Stimulated activated CD8-positive, alpha-beta memory T cell treated with anti-CD3 and anti-CD28 coated beads, Interleukin-4, amount 100 ng/mL, for 1 hour (primary cell): ENCODE data around the gene SCAF4.
"Not testable (repeated sequence)": the region's sequence is repeated elsewhere in the genome, so short reads cannot be mapped to it uniquely, and the experiment has no call there.

Experiments
- DNase-seq, 2 donors: peaks; one replicate each; pipeline ENCODE4 v3.0.0-alpha.2; 2020; ENCODE audit warnings: low read depth in 2 of 2, low spot score in 1 of 2

The SCAF4 gene

GRCh38 chr21:31743712-31744111 is 11.8 kb upstream of the SCAF4 start:
- DNase-seq = no peak

GRCh38 chr21:31741116-31741515 is 9.2 kb upstream of the SCAF4 start:
- DNase-seq = no peak

DNA sequence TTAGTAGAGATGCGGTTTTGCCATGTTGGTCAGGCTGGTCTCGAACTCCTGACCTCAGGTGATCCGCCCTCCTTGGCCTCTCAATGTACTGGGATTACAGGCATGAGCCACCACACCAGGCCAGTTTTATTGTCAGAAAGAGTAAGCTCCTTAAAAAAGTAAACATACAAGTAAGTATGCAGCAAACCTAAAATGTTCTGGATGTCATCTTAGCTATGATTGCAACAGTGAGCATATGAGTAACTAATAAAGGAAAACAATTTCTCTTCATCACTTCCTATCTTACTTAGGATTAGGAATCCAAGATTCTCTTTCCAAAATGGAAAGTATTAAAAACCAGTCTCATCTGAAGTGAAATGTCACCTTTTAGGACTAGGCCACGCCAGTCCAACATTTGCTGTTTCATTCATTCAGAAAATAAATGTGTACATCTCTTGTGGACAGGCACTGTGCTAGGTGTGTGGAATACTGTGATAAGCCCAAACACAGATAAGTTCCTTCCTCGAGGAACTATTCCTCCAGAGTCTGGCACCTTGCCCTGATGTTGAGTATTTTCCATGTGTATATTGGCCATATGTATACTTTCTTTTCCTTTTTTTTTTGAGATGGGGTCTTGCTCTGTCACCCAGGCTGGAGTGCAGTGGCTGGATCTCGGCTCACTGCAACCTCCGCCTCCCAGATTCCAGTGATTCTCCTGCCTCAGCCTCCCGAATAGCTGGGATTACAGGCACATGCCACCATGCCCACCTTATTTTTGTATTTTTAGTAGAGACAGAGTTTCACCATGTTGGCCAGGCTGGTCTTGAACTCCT is 5.9 kb upstream of the SCAF4 start:
- not testable (repeated sequence) for DNase-seq

- DNase-seq = no peak
Measured at GRCh38 chr21:31735511-31735992, 3.6 kb upstream of the SCAF4 start.

DNA sequence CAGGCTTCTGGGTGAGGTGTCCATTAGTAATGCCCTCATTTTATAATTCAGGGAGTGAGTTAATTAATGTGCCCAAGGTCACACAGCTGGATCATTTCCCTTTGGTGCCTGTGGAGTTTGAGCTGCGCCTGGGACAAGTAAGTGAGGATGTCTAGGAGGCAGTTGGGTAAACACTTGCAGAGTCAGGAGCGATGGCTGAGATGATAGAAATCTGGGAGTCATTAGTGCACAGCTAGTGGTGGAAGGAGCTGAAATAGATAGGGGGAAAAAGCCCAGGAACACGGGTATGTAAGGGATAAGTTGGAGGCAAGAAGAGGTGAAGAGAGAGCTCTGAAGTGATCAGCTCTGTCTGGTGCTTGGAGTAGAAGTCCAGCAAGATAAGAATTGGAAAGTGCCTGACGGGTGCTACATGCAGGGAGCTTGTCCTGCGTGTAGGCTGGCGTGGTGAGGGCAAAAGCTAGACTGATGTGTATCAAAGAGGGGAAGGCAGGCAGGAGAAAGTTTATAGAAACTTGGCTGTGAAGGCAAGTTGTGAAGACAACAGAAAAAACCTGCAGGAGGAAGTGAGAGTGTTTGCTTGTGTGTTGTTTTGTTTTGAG is 1.7 kb upstream of the SCAF4 start:
- DNase-seq = no peak

DNA sequence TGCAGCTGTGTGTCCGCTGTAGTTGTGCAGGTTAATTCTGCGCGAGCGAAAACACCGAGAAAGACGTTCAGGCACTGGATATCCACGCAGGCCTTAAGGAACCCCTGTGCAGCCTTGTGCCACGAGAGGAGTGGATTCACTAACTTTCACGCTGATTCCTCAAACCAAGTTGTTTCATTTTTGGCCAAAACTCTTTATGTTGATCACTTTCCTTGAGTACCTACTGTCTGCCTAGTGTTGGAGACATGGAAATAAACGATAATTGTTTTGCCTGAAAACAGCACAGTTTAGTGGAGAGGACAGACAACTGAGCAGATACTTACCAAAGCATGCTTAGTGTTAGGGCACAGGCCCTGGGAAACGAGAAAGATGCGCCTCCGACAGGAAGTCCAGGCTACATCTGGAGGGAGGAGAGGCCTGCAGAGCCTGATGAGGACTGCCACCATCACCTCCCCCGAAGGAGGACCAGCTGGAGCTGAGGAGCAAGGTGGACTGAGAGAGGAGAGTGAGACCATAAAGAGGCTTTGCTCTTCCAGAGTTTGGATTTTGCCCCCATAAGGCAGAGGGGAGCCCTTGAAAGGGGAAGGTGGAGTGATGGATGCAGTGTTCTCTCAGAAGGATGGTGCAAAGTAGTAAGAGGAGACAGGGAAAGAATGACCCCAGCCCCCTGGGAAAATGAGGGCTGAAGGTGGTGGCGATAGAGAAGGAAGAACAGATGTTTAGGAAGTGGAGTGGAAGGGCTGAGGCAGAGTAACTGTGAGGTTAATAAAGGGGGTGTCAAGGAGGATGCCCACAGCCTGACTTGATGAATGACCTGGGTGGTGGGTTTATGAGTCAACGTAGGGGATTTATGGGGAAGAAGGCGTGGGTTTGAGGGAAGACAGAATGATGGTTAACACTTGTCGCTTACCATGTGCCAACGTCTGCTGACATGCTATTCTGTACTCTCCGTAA is 956 bp upstream of the SCAF4 start:
- no peak for DNase-seq

DNA sequence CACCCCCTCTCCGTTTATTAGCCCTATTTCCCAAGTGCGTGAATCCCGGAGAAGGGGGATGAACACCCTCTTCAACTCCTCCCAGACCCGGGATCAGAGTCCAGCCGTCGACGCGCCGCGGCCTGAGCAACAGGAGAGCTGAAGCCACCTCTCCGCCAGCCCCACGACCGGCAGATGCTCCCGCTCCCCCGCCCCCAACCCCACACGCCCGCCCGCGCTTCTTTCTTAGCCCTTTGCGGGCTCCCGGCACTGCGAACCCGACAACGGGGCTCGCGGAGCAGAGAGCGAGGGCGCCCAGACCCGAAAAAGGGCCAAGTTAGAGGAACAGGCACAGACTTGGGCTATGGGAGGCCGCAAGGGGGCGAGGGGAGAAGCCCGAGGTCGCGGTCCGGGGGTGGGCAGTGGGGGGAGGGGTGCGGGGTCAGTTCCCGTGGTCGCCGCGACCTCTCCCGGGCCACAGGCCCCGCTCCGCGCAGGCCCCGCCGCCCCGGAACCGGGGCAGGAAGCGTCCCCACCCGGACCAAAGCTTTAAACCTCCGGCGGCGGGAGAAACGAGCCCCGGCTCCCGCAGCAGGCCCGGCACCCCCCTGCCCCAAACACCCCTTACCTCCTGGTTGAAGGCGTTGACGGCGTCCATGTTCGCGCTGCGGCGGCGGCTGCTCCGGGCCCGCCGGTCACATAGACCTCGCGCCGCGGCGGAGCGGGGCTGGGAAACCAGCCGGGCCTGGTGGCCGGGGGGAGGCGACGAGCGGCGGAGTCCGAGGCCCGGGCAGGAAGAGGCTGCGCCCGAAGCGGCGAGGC is 662 bp downstream of the SCAF4 start:
- DNase-seq = peak in 1 of 2 donors; percentile 9

DNA sequence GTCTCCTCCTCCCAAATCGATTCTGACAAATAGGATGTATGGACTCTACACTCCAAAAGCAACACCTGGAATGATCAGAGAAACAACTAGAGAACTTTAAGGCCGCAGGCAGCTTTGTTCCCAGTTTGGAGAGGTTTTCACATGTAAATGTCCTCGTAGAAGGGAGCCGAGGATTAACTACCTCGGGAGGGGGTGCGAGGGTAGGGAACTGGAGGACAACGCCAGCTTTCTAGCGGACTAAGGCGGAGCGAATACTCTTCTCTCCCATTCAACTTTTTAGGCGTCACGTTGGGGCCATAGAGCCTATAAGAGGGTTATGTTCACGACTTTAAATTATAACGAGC is 1.2 kb downstream of the SCAF4 start:
- DNase-seq = no peak

GRCh38 chr21:31729622-31730343 is 2.1 kb downstream of the SCAF4 start:
- no peak for DNase-seq

DNA sequence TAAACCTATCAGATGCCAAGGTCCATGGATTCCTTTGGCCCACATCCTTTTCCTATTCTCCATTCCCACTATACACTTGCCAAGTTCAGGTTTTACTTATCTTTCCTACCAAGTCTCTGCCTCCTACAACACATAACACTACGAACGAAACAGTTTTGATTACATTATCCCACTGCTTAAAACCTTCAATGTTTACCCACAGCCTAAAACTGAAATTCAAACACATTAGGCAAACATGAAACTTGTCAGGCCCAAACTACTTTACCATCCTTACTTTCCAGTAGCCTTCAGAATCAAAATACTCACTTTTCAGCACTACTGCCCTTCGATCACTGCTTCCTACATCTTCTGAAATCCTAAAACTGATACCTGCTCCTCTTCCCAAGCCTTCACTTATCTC is 3.0 kb downstream of the SCAF4 start:
- DNase-seq = no peak

- no peak for DNase-seq
Measured at GRCh38 chr21:31728191-31728590, 3.7 kb downstream of the SCAF4 start.

DNA sequence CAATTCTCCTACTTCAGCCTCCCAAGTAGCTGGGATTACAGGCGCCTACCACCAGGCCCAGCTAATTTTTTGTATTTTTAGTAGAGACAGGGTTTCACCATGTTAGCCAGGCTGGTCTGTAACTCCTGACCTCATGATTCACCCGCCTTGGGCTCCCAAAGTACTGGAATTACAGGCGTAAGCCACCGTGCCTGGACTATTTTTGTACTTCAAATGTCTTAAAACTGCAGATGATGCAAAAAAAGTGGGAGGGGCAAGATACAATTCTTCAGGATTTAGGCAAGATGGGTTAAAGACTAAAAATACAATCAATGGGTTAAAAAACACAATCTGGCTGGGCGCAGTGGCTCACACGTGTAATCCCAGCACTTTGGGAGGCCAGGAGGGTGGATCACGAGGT is 4.7 kb downstream of the SCAF4 start:
- DNase-seq = no peak

- DNase-seq = no peak
Measured at GRCh38 chr21:31726407-31726806, 5.5 kb downstream of the SCAF4 start.

DNA sequence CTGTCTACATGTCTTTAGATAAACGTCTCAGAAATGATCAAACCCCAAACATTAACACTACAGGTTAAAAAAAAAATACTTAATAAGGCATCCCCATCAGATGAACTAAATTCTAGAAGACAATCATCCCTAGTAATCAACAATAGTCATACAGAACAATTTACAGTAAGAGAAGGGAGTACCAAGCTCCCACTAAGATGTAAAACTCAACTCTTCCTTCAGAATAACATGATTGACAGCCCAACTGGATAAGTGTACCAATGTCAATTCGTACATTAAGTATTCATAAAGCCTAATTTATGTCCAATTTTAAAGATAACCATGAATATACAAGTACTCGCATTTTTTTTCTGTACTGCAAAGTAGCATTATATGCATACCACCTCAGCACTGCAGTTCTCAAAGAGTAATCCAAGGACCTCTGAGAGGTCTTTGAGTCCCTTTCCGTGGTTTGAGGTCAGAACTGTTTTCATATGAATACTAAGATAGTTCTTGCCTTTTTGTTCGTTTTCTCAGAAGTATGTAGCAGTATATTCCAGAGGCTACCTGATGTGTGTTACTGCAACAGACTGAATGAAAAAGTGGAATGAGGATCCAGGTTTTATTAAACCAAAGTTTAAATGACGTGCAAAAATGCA is 6.6 kb downstream of the SCAF4 start:
- DNase-seq = no peak

DNA sequence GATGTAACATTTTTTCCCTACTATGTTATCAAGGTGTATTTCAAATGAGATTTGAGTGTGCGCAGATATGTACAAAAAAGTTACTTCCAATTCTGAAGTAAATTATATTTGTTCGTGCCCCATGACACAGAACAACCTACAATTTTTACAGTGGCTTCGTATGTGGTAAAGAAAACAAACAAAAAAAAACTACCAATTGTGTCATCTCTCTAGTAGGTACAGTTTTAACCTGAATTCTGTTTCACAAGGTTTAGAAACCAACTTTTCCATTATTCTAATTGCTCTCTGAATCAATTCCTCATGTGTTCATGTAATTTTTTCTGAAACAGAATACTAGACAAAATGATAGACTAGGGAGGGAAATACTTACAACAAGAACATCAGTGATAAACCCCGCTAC is 7.4 kb downstream of the SCAF4 start:
- DNase-seq = no peak

GRCh38 chr21:31721381-31721780 is 10.5 kb downstream of the SCAF4 start:
- no peak for DNase-seq

GRCh38 chr21:31720739-31721138 is 11.2 kb downstream of the SCAF4 start:
- DNase-seq = no peak

DNA sequence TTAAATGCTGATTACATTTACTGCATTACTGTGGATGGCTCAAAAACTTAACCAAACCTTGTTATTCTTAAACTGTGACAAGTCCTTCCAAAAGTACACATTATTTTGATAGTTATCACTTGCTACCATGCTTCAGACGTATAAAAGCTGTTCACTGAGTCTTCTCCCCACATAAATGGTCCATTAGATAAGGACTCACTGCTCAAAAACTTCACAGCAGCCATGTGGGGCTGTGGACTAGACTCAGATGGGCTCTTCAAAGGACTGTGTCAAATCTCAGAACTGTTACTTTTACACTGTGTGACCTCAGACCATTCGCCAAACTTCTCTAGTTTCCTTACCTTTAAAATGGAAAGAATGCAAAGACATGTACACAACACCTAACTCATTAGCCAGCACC is 11.6 kb downstream of the SCAF4 start:
- DNase-seq = no peak

DNA sequence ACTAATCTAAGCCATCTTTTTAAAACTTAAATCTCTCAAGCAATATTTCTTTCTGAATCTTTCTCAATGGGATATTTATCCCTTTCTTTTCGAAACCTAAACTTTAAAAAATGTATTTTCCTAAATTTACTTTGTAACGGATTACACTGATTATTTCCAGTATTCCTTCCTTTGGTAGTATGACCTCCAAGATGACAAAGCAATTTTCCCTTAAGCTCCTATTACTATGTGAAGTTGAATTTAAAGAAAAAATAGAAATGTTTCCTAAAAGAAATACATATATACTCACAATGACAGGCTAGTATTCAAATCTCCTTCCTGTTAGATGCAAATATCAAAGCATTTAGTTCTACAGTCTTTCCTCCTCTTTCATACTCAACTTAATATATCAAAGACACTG is 15.8 kb downstream of the SCAF4 start:
- no peak for DNase-seq
